IPS DF 6.9 (cell line): Measurements from ENCODE around the gene TADA2B.

ENCODE experiments used
- DNase-seq: peaks from one replicate; pipeline ENCODE4 v3.0.0-alpha.2; 2013; ENCODE audit warnings: low read depth, low spot score
- H3K27ac ChIP-seq: one replicate; pipeline ENCODE4 v1.5.1; 2013; ENCODE audit warnings: low read length, control low read depth
- H3K27me3 ChIP-seq: 2 replicates; pipeline ENCODE4 v1.6.1; 2013; ENCODE audit warnings: mild to moderate bottlenecking, low read length; ENCODE audit not compliant: control insufficient read depth, insufficient read depth
- H3K36me3 ChIP-seq: 2 replicates; pipeline ENCODE4 v1.6.1; 2013; ENCODE audit warnings: low read length; ENCODE audit not compliant: control insufficient read depth, insufficient read depth
- H3K4me1 ChIP-seq: 2 replicates; pipeline ENCODE4 v1.6.1; 2013; ENCODE audit warnings: low read length; ENCODE audit not compliant: control insufficient read depth, insufficient read depth
- H3K4me3 ChIP-seq: 2 replicates; pipeline ENCODE4 v1.5.1; 2013; ENCODE audit warnings: mild to moderate bottlenecking, low read length
- H3K9me3 ChIP-seq: 2 replicates; pipeline ENCODE4 v1.6.1; 2013; ENCODE audit warnings: low read length, inconsistent platforms; ENCODE audit not compliant: control insufficient read depth, insufficient read depth
- WGBS: extraction: QIAGEN DNeasy Blood & Tissue Kit; methylation state at CpG from one replicate; pipeline ENCODE4 v1.1.7; 2013; ENCODE audit warnings: mixed read lengths, missing lambda C conversion rate; ENCODE audit not compliant: insufficient read length, insufficient coverage; 5-methylcytosine and 5-hydroxymethylcytosine counted together

The TADA2B gene

GRCh38 chr4:7067126-7067451, 23.9 kb downstream of the TADA2B start:
- Histone ChIP-seq H3K36me3 (peaks cover 9% of the 10 kb centered on the region; the same call in 1 of the 2 replicates), H3K27me3 (no peaks in the 10 kb centered on the region), H3K4me1 (peaks cover 2% of the 10 kb centered on the region; the same call in 1 of the 2 replicates), H3K27ac (no peak overlapping the region), H3K4me3 (peak overlapping the region; percentile 79), H3K9me3 (no peaks in the 10 kb centered on the region)
- DNase-seq: no peak
- no CpG with 5 or more reads among the region's 13 CpGs for WGBS

- peaks cover 8% of the 10 kb centered on the region; the same call in 1 of the 2 replicates for H3K36me3 ChIP-seq
- WGBS: no CpG with 5 or more reads among the region's 81 CpGs
- peak; percentile 97 for DNase-seq
- no peak within 1 kb of the TSS for H3K27ac ChIP-seq
- no peaks in the 10 kb centered on the region for H3K27me3 ChIP-seq
- no peaks in the 10 kb centered on the region for H3K9me3 ChIP-seq
- H3K4me3 ChIP-seq: peak within 1 kb of the TSS; percentile 79
- H3K4me1 ChIP-seq: peaks cover 2% of the 10 kb centered on the region; the same call in 1 of the 2 replicates
Observed at GRCh38 chr4:7067452-7068278, 24.5 kb downstream of the TADA2B start, which contains the start of gene GRPEL1. Gene GRPEL1 (minus strand): TSS chr4:7068064. CDS start chr4:7068032, 32 bp downstream.

GRCh38 chr4:7068279-7068842, 25.2 kb downstream of the TADA2B start:
- H3K36me3 ChIP-seq: peaks cover 7% of the 10 kb centered on the region; the same call in 1 of the 2 replicates
- DNase-seq: no peak
- no peaks in the 10 kb centered on the region for H3K9me3 ChIP-seq
- H3K4me1 ChIP-seq: peaks cover 2% of the 10 kb centered on the region; the same call in 1 of the 2 replicates
- no peaks in the 10 kb centered on the region for H3K27me3 ChIP-seq
- WGBS: no CpG with 5 or more reads among the region's 50 CpGs
- H3K27ac ChIP-seq: no peak overlapping the region
- H3K4me3 ChIP-seq: peak overlapping the region; percentile 68; the same call in 1 of the 2 replicates

GRCh38 chr4:7068883-7069282, 25.7 kb downstream of the TADA2B start:
- no CpG with 5 or more reads among the region's 20 CpGs for WGBS
- H3K4me1 ChIP-seq: peaks cover 2% of the 10 kb centered on the region; the same call in 1 of the 2 replicates
- 0 out of 2 replicates have a peak, but pooled peaks cover 2% of the 10 kb centered on the region for H3K36me3 ChIP-seq
- peak overlapping the region; percentile 68; the same call in 1 of the 2 replicates for H3K4me3 ChIP-seq
- H3K27ac ChIP-seq: no peak overlapping the region
- H3K27me3 ChIP-seq: no peaks in the 10 kb centered on the region
- no peaks in the 10 kb centered on the region for H3K9me3 ChIP-seq
- no peak for DNase-seq

- Histone ChIP-seq H3K36me3 (no peaks in the 10 kb centered on the region), H3K27ac (no peak overlapping the region), H3K4me1 (peaks cover 2% of the 10 kb centered on the region; the same call in 1 of the 2 replicates), H3K4me3 (no peak overlapping the region), H3K9me3 (no peaks in the 10 kb centered on the region), H3K27me3 (no peaks in the 10 kb centered on the region)
- peak; percentile 88 for DNase-seq
- WGBS: no CpG with 5 or more reads among the region's 23 CpGs
Observed at GRCh38 chr4:7070729-7071511, 27.7 kb downstream of the TADA2B start.

- Histone ChIP-seq H3K27me3 (no peaks in the 10 kb centered on the region; the same call in 1 of the 2 replicates), H3K9me3 (no peaks in the 10 kb centered on the region), H3K36me3 (no peaks in the 10 kb centered on the region), H3K27ac (no peak overlapping the region), H3K4me1 (no peaks in the 10 kb centered on the region), H3K4me3 (no peak overlapping the region)
- DNase-seq: no peak
- WGBS: no CpG with 5 or more reads among the region's 14 CpGs
Observed at GRCh38 chr4:7073059-7073458, 29.9 kb downstream of the TADA2B start.

- Histone ChIP-seq H3K9me3 (no peaks in the 10 kb centered on the region), H3K36me3 (no peaks in the 10 kb centered on the region), H3K4me1 (no peaks in the 10 kb centered on the region), H3K4me3 (no peak overlapping the region), H3K27ac (no peak overlapping the region), H3K27me3 (no peaks in the 10 kb centered on the region; the same call in 1 of the 2 replicates)
- no CpG with 5 or more reads among the region's 18 CpGs for WGBS
- no peak for DNase-seq
Observed at GRCh38 chr4:7073526-7074390, 30.6 kb downstream of the TADA2B start.

- Histone ChIP-seq H3K27ac (no peak overlapping the region), H3K36me3 (no peaks in the 10 kb centered on the region), H3K27me3 (no peaks in the 10 kb centered on the region; the same call in 1 of the 2 replicates), H3K4me3 (no peak overlapping the region), H3K4me1 (no peaks in the 10 kb centered on the region), H3K9me3 (no peaks in the 10 kb centered on the region)
- no CpG with 5 or more reads among the region's 9 CpGs for WGBS
- DNase-seq: no peak
Observed at GRCh38 chr4:7074426-7074825, 31.3 kb downstream of the TADA2B start.

- H3K9me3 ChIP-seq: no peaks in the 10 kb centered on the region
- no peak overlapping the region for H3K4me3 ChIP-seq
- WGBS: no CpG with 5 or more reads among the region's 25 CpGs
- H3K27ac ChIP-seq: no peak overlapping the region
- no peaks in the 10 kb centered on the region for H3K36me3 ChIP-seq
- no peaks in the 10 kb centered on the region; the same call in 1 of the 2 replicates for H3K27me3 ChIP-seq
- no peaks in the 10 kb centered on the region for H3K4me1 ChIP-seq
- DNase-seq: no peak
Observed at GRCh38 chr4:7075962-7076695, 33.0 kb downstream of the TADA2B start.
